Measurements from ENCODE around the gene VPS33B.

The VPS33B gene

DNA sequence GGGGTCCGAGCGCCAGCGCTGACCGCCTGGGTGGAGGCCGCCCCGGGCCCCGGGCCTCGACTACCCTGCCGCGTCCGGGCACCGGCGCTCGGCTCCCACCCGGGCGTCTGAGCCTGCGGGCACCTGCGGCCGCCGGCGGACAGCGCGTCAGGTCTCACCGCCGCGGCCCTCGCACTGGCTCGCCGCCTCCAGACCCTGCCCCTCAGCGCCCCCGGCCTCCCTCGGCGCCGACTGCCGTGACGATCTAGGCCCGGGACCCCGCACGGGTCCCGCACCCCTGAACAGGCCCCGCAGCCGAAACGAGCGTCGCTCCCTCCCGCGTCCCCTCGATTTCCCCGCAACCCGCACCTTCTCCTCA lies 28.4 kb downstream of the VPS33B start:
- TF ChIP-seq REST (IDR thresholded peaks at IDR 0.05; ENCODE audit: insufficient read depth in 1 of 2, low read depth in 2 of 2, low read length in 2 of 2) (no peak), FOXP2 (optimal IDR thresholded peaks at IDR 0.05; ENCODE audit: borderline replicate concordance, extremely low read depth, extremely low read length, insufficient read depth) (no peak), POLR2AphosphoS5 (IDR thresholded peaks at IDR 0.05; ENCODE audit: low read depth, low read length) (no peak), SIN3A (IDR thresholded peaks at IDR 0.05; ENCODE audit: borderline replicate concordance, insufficient read depth, low read length) (no peak), TAF1 (IDR thresholded peaks at IDR 0.05; ENCODE audit: borderline replicate concordance, insufficient read depth, low read length) (no peak)

GRCh38 chr15:90991587-90992285 lies 30.7 kb downstream of the VPS33B start:
- TF ChIP-seq TAF1 (IDR thresholded peaks at IDR 0.05; ENCODE audit: borderline replicate concordance, insufficient read depth, low read length), result no peak
- no peak for TF ChIP-seq SIN3A (IDR thresholded peaks at IDR 0.05; ENCODE audit: borderline replicate concordance, insufficient read depth, low read length)
- TF ChIP-seq FOXP2 (optimal IDR thresholded peaks at IDR 0.05; ENCODE audit: borderline replicate concordance, extremely low read depth, extremely low read length, insufficient read depth), result no peak
- TF ChIP-seq POLR2AphosphoS5 (IDR thresholded peaks at IDR 0.05; ENCODE audit: low read depth, low read length), result no peak
- TF ChIP-seq REST (IDR thresholded peaks at IDR 0.05; ENCODE audit: insufficient read depth in 1 of 2, low read depth in 2 of 2, low read length in 2 of 2), result no peak

GRCh38 chr15:90990446-90990845 lies 31.9 kb downstream of the VPS33B start:
- no peak for TF ChIP-seq FOXP2 (optimal IDR thresholded peaks at IDR 0.05; ENCODE audit: borderline replicate concordance, extremely low read depth, extremely low read length, insufficient read depth)
- TF ChIP-seq TAF1 (IDR thresholded peaks at IDR 0.05; ENCODE audit: borderline replicate concordance, insufficient read depth, low read length), result no peak
- no peak for TF ChIP-seq SIN3A (IDR thresholded peaks at IDR 0.05; ENCODE audit: borderline replicate concordance, insufficient read depth, low read length)
- no peak for TF ChIP-seq REST (IDR thresholded peaks at IDR 0.05; ENCODE audit: insufficient read depth in 1 of 2, low read depth in 2 of 2, low read length in 2 of 2)
- TF ChIP-seq POLR2AphosphoS5 (IDR thresholded peaks at IDR 0.05; ENCODE audit: low read depth, low read length), result no peak

- TF ChIP-seq FOXP2 (optimal IDR thresholded peaks at IDR 0.05; ENCODE audit: borderline replicate concordance, extremely low read depth, extremely low read length, insufficient read depth), result no peak
- TF ChIP-seq REST (IDR thresholded peaks at IDR 0.05; ENCODE audit: insufficient read depth in 1 of 2, low read depth in 2 of 2, low read length in 2 of 2), result no peak
- TF ChIP-seq TAF1 (IDR thresholded peaks at IDR 0.05; ENCODE audit: borderline replicate concordance, insufficient read depth, low read length), result no peak
- no peak for TF ChIP-seq SIN3A (IDR thresholded peaks at IDR 0.05; ENCODE audit: borderline replicate concordance, insufficient read depth, low read length)
- no peak for TF ChIP-seq POLR2AphosphoS5 (IDR thresholded peaks at IDR 0.05; ENCODE audit: low read depth, low read length)
Observed at GRCh38 chr15:90989040-90989768, 33.2 kb downstream of the VPS33B start.
